ENCODE results near the gene MED17.

Gene MED17

GRCh38 chr11:93822359-93822758 lies 38.3 kb downstream of the MED17 start:
- no peaks in the 10 kb centered on the region for H3K27me3 ChIP-seq (ENCODE audit: insufficient read depth, low read depth, severe bottlenecking)
- H3K36me3 ChIP-seq: no peaks in the 10 kb centered on the region; the same call in 1 of the 2 replicates
- H3K27ac ChIP-seq: no peak overlapping the region
- H3K4me3 ChIP-seq (ENCODE audit: low read depth, low read length): no peak overlapping the region
- no peak for DNase-seq
- TF ChIP-seq CTCF (IDR thresholded peaks at IDR 0.05; ENCODE audit: low read depth, low read length): no peak
- H3K9me3 ChIP-seq (ENCODE audit: severe bottlenecking): no peaks in the 10 kb centered on the region

- Histone ChIP-seq H3K27ac (no peak overlapping the region), H3K27me3 (ENCODE audit: insufficient read depth, low read depth, severe bottlenecking) (no peaks in the 10 kb centered on the region), H3K36me3 (no peaks in the 10 kb centered on the region), H3K4me3 (ENCODE audit: low read depth, low read length) (no peak overlapping the region), H3K9me3 (ENCODE audit: severe bottlenecking) (no peaks in the 10 kb centered on the region)
- no peak for TF ChIP-seq CTCF (IDR thresholded peaks at IDR 0.05; ENCODE audit: low read depth, low read length)
- no peak for DNase-seq
Measured at GRCh38 chr11:93823210-93823609, 39.1 kb downstream of the MED17 start.

GRCh38 chr11:93827363-93827762 lies 43.3 kb downstream of the MED17 start:
- Histone ChIP-seq H3K36me3 (no peaks in the 10 kb centered on the region), H3K27ac (no peak overlapping the region), H3K27me3 (ENCODE audit: insufficient read depth, low read depth, severe bottlenecking) (no peaks in the 10 kb centered on the region), H3K4me3 (ENCODE audit: low read depth, low read length) (no peak overlapping the region), H3K9me3 (ENCODE audit: severe bottlenecking) (no peaks in the 10 kb centered on the region)
- no peak for TF ChIP-seq CTCF (IDR thresholded peaks at IDR 0.05; ENCODE audit: low read depth, low read length)
- DNase-seq: no peak

- DNase-seq: no peak
- Histone ChIP-seq H3K27ac (no peak overlapping the region), H3K27me3 (ENCODE audit: insufficient read depth, low read depth, severe bottlenecking) (no peaks in the 10 kb centered on the region), H3K9me3 (ENCODE audit: severe bottlenecking) (no peaks in the 10 kb centered on the region), H3K4me3 (ENCODE audit: low read depth, low read length) (no peak overlapping the region), H3K36me3 (no peaks in the 10 kb centered on the region)
- TF ChIP-seq CTCF (IDR thresholded peaks at IDR 0.05; ENCODE audit: low read depth, low read length): no peak
Measured at GRCh38 chr11:93829598-93829997, 45.5 kb downstream of the MED17 start.

GRCh38 chr11:93831343-93832127 lies 47.5 kb downstream of the MED17 start:
- no peaks in the 10 kb centered on the region for H3K27me3 ChIP-seq (ENCODE audit: insufficient read depth, low read depth, severe bottlenecking)
- TF ChIP-seq CTCF (IDR thresholded peaks at IDR 0.05; ENCODE audit: low read depth, low read length): no peak
- H3K36me3 ChIP-seq: no peaks in the 10 kb centered on the region
- no peak for DNase-seq
- no peaks in the 10 kb centered on the region for H3K9me3 ChIP-seq (ENCODE audit: severe bottlenecking)
- no peak overlapping the region for H3K27ac ChIP-seq
- no peak overlapping the region for H3K4me3 ChIP-seq (ENCODE audit: low read depth, low read length)

- H3K27me3 ChIP-seq (ENCODE audit: insufficient read depth, low read depth, severe bottlenecking): no peaks in the 10 kb centered on the region
- H3K27ac ChIP-seq: no peak overlapping the region
- H3K4me3 ChIP-seq (ENCODE audit: low read depth, low read length): no peak overlapping the region
- H3K9me3 ChIP-seq (ENCODE audit: severe bottlenecking): no peaks in the 10 kb centered on the region
- TF ChIP-seq CTCF (IDR thresholded peaks at IDR 0.05; ENCODE audit: low read depth, low read length): no peak
- H3K36me3 ChIP-seq: no peaks in the 10 kb centered on the region
- DNase-seq: no peak
Measured at GRCh38 chr11:93832780-93833179, 48.7 kb downstream of the MED17 start.

All from WERI-Rb-1 (cell line).